Measurements from ENCODE around the gene HOXD9.

DNA sequence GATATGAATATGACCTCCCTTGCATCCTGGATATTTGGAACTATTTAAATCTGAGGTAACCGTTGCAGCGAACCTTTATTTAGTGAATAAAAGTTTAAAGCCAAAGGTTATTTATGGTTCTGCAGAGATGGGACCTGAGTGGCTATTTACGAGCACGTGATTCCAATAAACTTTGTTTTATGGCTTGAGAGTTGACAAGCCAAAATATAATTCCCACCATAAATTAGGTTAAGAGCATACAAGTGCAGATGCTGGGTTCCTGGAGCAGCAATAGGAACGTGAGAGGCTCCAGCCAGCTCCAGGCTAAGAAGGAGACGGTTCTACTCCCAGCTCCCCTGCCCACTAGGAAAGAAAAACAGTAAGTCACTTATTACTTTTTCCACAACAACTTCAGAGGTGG, 23.6 kb downstream of the HOXD9 start:
- TF ChIP-seq POLR2AphosphoS5 (IDR thresholded peaks at IDR 0.05; ENCODE audit: low read depth, low read length) (no peak), FOXP2 (optimal IDR thresholded peaks at IDR 0.05; ENCODE audit: borderline replicate concordance, extremely low read depth, extremely low read length, insufficient read depth) (no peak), TAF1 (IDR thresholded peaks at IDR 0.05; ENCODE audit: borderline replicate concordance, insufficient read depth, low read length) (no peak)

Data from PFSK-1 (cell line).